ENCODE results near the gene PTPRN2. TPM values are rescaled to one million over a fixed set of nuclear protein-coding genes. Genes with fewer than 3 reads are reported as not detected.

Gene PTPRN2
- total RNA-seq, 1 experiment from 2014 or later, result 1.2 TPM

DNA sequence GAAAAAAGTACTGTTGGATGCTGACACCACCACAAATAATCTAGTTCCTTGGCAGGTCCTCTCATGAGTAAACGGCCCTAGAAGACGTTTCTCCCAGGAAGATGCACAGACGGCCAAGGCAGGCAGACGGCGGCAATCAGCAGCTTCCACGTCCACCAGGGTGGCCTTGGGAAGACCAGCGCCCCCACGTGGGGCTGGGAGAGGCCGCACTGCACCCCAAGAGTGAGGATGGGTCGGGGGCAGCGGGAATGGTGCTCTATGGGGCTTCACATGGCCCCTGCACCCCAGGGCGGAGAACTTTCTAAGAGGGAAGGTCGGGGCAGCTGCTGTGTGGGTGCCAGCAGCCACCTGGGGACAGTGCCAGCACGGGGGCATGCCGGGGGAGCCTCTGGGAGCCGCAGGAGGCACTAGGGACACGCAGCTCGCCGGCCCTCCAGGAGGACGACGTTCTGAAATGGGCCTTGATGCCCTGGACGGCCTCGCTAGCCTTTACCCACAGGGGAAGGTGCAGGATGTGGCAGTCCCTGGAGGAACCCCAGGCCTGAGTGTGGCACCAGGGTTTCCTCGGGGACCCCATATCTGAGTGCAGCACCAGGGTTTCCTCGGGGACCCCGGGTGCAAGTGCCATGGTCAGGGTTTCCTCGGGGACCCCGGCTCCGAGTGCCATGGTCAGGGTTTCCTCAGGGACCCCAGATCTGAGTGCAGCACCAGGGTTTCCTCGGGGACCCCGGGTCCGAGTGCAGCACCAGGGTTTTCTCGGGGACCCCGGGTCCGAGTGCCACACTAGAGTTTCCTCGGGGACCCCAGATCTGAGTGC is 710.9 kb downstream of the PTPRN2 start:
- H3K27ac ChIP-seq, result no peak overlapping the region
- H3K9me3 ChIP-seq (replicated peaks), result peaks cover 18% of the 10 kb centered on the region
- H3K36me3 ChIP-seq, result no peaks in the 10 kb centered on the region
- no peak for DNase-seq (ENCODE audit: low read depth in 1 of 2, low spot score in 2 of 2)
- H3K4me1 ChIP-seq (replicated peaks), result no peaks in the 10 kb centered on the region
- no peak overlapping the region for H3K4me3 ChIP-seq
- H3K27me3 ChIP-seq (replicated peaks), result no peaks in the 10 kb centered on the region

DNA sequence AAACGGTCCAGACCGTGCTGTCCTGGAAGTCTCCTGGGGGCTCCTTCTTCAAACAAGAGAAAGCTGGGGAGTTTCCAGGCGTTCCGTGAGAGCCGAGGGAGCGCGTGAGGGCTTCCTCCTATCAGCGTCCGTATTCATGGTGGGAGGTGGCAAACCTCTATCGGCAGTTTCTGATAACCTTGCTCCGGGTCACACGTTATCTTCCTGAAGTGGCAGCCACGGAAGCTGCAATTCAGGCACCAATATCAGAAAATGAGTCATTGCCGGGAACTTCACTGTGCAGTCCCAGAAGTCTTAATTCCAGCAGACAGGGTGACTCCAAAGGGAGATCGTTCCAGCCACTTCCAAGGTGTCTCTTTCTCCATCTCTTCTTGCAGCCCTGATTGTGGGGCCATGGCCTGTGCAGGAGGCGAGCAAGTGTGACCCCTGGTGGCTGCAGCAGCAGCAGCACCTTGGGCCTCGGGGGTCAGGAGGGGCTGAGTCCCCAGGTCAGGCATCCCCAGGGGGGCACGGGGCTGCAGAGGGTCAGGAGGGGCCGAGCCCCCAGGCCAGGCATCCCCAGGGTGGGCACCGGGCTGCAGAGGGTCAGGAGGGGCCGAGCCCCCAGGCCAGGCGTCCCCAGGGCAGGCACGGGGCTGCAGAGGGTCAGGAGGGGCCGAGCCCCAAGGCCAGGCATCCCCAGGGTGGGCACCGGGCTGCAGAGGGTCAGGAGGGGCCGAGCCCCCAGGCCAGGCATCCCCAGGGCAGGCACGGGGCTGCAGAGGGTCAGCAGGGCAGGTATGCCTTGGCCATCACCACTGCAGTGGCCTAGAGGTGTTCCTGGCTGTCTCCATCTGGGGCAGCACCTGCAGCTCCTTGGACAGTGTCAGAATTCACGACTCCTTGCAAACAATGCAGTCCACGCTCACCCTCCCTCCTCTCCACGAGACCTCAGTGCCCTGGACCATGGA is 712.1 kb downstream of the PTPRN2 start:
- Histone ChIP-seq H3K36me3 (no peaks in the 10 kb centered on the region), H3K4me3 (no peak overlapping the region), H3K27ac (no peak overlapping the region), H3K27me3 (replicated peaks) (no peaks in the 10 kb centered on the region), H3K4me1 (replicated peaks) (no peaks in the 10 kb centered on the region), H3K9me3 (replicated peaks) (peaks cover 18% of the 10 kb centered on the region)
- no peak for DNase-seq (ENCODE audit: low read depth in 1 of 2, low spot score in 2 of 2)

DNA sequence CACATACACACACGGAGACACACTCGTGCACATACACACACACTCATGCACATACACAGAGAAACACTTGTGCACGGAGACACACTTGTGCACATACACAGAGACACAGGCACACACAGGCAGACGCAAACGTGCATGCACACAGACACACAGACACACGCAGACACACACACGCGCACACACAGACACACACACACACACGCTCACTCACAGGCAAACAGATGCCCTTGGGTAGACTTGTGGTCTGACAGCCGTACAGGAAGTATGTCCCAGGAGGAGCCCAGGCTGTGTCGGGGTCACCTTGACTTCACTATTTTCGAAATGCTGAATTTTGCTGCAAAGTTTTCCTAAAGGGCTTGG is 712.8 kb downstream of the PTPRN2 start:
- no peaks in the 10 kb centered on the region for H3K4me1 ChIP-seq (replicated peaks)
- DNase-seq (ENCODE audit: low read depth in 1 of 2, low spot score in 2 of 2), result no peak
- no peaks in the 10 kb centered on the region for H3K36me3 ChIP-seq
- no peak overlapping the region for H3K27ac ChIP-seq
- H3K4me3 ChIP-seq, result no peak overlapping the region
- no peaks in the 10 kb centered on the region for H3K27me3 ChIP-seq (replicated peaks)
- H3K9me3 ChIP-seq (replicated peaks), result peaks cover 23% of the 10 kb centered on the region

DNA sequence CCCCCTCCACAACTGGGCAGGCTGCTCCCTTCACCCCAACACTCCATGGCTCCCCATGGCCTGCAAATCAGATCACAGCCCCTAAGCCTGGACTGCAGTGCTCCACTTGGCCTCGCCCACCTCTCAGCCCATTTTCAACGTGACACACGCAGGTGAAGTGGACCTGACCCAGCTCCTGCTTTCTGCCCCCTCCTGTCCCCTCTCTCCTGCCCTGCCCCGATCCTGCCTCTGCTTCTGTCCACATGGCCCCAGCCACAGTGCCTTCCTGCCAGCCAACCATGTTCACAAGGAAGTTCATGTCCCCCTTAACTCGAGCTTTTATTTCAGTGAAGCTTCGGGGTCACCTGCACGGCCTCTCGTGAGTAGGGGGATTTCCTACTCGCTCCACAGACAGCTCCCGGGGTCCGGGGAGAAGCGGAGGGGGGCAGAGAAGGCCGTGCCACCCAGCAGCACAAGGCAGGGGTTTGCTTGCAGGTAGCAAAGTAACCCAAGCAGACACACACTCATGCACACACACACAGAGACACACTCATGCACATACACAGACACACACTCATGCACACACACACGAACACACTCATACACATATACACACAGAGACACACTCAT is 713.3 kb downstream of the PTPRN2 start:
- H3K9me3 ChIP-seq (replicated peaks), result peaks cover 23% of the 10 kb centered on the region
- no peaks in the 10 kb centered on the region for H3K36me3 ChIP-seq

DNA sequence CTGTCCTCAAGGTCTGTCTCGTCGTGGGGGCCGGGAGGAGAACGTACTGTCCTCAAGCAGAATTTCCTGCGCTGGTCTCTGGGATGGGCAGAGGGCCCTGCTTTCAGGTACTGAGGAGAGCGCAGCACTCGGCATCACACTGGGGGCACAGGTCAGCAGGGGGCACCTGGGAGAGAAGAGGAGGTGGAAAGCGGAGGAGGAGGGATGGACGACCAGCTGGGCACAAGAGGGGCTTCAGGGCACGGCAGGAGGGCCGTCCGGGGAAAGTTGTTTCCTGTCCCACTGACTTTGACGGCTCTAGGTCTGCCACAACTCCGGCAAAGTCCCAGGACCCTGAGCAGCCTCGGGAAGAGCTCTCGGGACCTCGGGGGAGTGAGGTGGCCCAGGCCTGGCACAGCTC is 714.0 kb downstream of the PTPRN2 start:
- H3K27me3 ChIP-seq (replicated peaks), result no peaks in the 10 kb centered on the region

More for the DNA sequence above, 713.3 kb downstream of the PTPRN2 start:
- Histone ChIP-seq H3K27me3 (replicated peaks) (no peaks in the 10 kb centered on the region), H3K27ac (no peak overlapping the region), H3K4me1 (replicated peaks) (no peaks in the 10 kb centered on the region), H3K4me3 (no peak overlapping the region)
- no peak for DNase-seq (ENCODE audit: low read depth in 1 of 2, low spot score in 2 of 2)

DNA sequence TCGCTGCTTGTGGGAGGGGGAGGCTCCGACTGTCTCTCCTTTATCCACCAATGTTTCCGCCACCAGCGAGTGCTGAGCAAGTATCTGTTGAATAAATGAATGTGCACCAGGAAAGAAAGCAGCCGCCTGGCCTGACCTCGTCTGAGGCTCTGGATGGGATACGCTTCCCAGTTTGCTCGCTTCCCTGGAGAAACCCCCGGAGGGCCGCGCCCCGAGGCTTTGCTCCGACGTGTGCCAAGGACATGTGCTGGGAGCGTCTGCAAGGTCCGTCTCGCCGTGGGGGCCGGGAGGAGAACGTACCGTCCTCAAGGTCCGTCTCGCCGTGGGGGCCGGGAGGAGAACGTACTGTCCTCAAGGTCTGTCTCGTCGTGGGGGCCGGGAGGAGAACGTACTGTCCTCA is 714.4 kb downstream of the PTPRN2 start:
- Histone ChIP-seq H3K9me3 (replicated peaks) (peaks cover 23% of the 10 kb centered on the region), H3K36me3 (no peaks in the 10 kb centered on the region), H3K4me3 (no peak overlapping the region), H3K27me3 (replicated peaks) (no peaks in the 10 kb centered on the region), H3K27ac (no peak overlapping the region), H3K4me1 (replicated peaks) (no peaks in the 10 kb centered on the region)
- DNase-seq (ENCODE audit: low read depth in 1 of 2, low spot score in 2 of 2), result no peak

More for the DNA sequence above, 714.0 kb downstream of the PTPRN2 start:
- Histone ChIP-seq H3K4me3 (no peak overlapping the region), H3K27ac (no peak overlapping the region), H3K4me1 (replicated peaks) (no peaks in the 10 kb centered on the region), H3K9me3 (replicated peaks) (peaks cover 23% of the 10 kb centered on the region), H3K36me3 (no peaks in the 10 kb centered on the region)
- DNase-seq (ENCODE audit: low read depth in 1 of 2, low spot score in 2 of 2), result no peak

DNA sequence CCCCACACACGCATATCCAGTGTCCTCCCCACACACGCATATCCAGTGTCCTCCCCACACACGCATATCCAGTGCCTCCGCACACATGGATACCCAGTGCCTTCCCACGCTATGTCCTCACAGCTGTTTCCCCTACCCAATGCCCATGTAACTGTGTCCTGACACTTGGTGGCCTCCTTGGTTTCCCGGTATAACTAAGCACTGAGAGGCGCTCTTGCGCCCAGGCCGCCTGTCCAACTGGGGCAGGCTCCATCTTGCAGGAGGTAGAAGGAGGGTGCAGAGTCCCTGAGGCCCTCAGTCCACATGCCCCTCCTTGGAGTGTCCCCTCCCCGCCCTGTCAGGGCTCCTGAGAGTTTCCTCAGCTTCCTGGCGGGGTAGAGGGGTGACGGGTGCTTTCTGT is 715.2 kb downstream of the PTPRN2 start:
- DNase-seq (ENCODE audit: low read depth in 1 of 2, low spot score in 2 of 2), result no peak
- Histone ChIP-seq H3K4me1 (replicated peaks) (no peaks in the 10 kb centered on the region), H3K9me3 (replicated peaks) (peaks cover 23% of the 10 kb centered on the region), H3K27ac (no peak overlapping the region), H3K36me3 (no peaks in the 10 kb centered on the region), H3K27me3 (replicated peaks) (no peaks in the 10 kb centered on the region), H3K4me3 (no peak overlapping the region)

DNA sequence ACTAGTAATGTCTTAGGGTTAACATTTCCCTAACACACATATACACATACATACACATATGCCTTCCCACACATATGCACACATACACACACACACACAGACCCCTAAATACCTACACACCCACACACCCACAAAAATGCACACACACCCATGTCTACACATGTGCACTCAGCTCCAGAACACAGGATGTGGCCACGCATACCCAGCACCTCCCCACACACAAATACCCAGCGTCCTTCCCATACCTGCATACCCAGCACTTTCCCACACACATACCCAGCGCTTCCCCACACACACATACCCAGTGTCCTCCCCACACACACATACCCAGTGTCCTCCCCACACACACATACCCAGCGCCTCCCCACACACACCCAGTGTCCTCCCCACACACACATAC is 715.9 kb downstream of the PTPRN2 start:
- Histone ChIP-seq H3K27me3 (replicated peaks) (no peaks in the 10 kb centered on the region), H3K4me3 (no peak overlapping the region), H3K27ac (no peak overlapping the region), H3K36me3 (no peaks in the 10 kb centered on the region), H3K4me1 (replicated peaks) (no peaks in the 10 kb centered on the region), H3K9me3 (replicated peaks) (peaks cover 23% of the 10 kb centered on the region)
- DNase-seq (ENCODE audit: low read depth in 1 of 2, low spot score in 2 of 2), result no peak

DNA sequence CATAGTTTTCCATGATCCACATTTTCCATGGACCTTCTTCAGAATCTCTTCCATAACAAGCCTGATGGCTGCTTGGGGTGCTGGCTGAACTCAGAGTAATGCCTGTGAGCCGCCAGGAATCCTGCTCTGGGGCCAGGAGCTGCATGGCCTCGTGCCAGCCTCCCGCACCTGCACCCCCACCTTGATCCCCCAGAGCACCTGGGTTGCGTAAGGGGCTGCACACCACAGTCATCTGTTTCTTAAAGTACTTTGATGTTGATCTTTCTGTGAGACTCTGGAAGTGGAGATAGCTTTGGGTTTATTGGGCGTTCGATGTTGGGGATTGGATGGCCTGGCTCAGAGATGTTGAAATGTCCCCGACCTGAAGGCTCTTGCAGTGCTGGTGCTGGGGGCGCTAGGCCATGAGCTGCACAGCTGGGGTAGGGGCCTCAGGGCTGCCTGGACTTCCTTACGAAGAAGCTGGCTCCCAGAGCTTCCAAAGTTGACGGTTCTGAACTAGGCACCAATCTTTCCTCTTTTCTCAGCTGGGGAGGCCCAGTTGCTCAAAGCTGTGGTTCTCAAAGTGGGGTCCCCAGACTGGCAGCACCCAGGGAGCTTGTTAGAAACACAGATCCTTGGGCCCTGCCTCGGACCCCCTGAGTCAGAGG is 716.9 kb downstream of the PTPRN2 start:
- DNase-seq (ENCODE audit: low read depth in 1 of 2, low spot score in 2 of 2), result no peak
- Histone ChIP-seq H3K27me3 (replicated peaks) (no peaks in the 10 kb centered on the region), H3K4me1 (replicated peaks) (no peaks in the 10 kb centered on the region), H3K4me3 (no peak overlapping the region), H3K27ac (no peak overlapping the region), H3K36me3 (no peaks in the 10 kb centered on the region), H3K9me3 (replicated peaks) (peaks cover 25% of the 10 kb centered on the region)

DNA sequence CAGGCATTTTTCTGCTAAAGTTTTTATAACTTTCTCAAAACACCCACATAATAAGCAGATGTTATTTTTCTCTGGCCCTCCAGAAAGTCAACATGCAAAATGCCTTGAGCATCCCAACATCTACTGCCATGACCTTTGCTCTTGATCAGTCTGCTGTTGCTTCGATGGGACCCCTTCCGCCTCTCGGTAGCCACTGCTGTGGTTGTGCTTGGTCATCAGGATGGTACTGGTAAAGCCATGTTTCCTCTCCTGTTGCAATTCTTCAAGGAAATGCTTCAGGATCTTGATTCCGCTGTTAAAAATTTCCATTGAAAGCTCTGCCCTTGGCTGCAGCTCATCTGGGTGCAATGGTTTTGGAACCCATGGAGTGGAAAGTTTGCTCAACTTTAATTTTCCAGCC is 717.8 kb downstream of the PTPRN2 start:
- no peak overlapping the region for H3K27ac ChIP-seq
- H3K9me3 ChIP-seq (replicated peaks), result peaks cover 24% of the 10 kb centered on the region
- DNase-seq (ENCODE audit: low read depth in 1 of 2, low spot score in 2 of 2), result no peak
- H3K4me3 ChIP-seq, result no peak overlapping the region
- H3K27me3 ChIP-seq (replicated peaks), result no peaks in the 10 kb centered on the region
- no peaks in the 10 kb centered on the region for H3K36me3 ChIP-seq
- no peaks in the 10 kb centered on the region for H3K4me1 ChIP-seq (replicated peaks)

DNA sequence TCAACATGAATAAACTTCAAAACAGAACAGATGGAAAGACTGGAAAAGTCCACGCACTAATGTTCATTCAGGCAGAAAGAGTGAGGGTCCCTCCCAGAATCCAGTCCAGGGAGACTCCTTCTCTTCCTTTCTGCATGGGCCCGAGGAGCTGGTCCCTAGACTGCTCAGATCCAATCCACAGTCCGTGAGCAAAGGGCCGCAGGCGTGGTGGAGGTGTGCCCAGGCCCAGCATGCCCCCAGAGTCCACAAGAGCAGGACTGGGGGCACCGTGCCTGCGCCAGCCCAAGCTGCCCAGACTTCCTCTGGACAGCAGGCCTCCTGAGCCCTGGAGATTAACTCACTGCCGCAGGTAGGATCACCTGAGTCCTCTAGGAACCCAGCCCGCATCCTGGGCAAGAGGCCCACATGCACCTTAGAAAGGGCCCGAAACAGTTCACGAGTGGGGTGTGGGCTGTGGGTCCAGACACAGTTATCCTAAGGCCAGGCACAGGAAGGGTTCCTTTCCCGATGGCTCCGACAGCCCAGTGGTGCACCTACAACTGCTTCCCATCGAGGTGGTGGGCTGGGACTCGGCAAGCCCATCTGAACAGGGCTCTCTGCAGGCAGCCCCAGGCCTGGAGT is 719.8 kb downstream of the PTPRN2 start:
- DNase-seq (ENCODE audit: low read depth in 1 of 2, low spot score in 2 of 2), result no peak
- Histone ChIP-seq H3K27ac (no peak overlapping the region), H3K4me1 (replicated peaks) (no peaks in the 10 kb centered on the region), H3K27me3 (replicated peaks) (no peaks in the 10 kb centered on the region), H3K36me3 (no peaks in the 10 kb centered on the region), H3K4me3 (no peak overlapping the region), H3K9me3 (replicated peaks) (peaks cover 26% of the 10 kb centered on the region)

DNA sequence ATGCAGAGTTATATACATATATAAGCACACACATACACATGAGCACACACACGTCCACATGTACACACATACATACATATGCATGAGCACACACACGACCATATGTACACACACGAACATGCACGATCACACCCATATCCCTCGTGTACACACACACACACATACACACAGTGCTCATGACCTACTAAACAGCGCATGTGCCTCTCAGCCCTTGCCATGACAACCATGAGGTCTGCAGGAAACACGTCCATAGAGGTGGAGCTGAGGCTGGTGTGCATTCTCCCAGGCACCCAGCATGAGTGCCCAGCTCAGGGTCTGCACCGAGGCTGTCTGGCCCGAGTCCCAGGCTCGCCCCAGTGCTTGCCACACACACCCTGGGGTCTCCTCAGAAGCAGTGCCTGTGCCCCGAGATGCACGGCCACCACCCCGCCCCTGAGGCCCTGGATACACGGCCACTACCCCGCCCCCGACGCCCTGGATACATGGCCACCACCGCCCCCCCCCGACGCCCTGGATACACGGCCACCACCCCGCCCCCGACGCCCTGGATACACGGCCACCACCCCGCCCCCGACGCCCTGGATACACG is 721.2 kb downstream of the PTPRN2 start:
- no peak overlapping the region for H3K27ac ChIP-seq
- no peaks in the 10 kb centered on the region for H3K4me1 ChIP-seq (replicated peaks)
- H3K9me3 ChIP-seq (replicated peaks), result peaks cover 26% of the 10 kb centered on the region
- H3K4me3 ChIP-seq, result no peak overlapping the region
- no peaks in the 10 kb centered on the region for H3K27me3 ChIP-seq (replicated peaks)
- H3K36me3 ChIP-seq, result no peaks in the 10 kb centered on the region
- DNase-seq (ENCODE audit: low read depth in 1 of 2, low spot score in 2 of 2), result no peak
